PC-9 (cell line): ENCODE measurements around the gene PIK3R1.

Experiments
- CTCF ChIP-seq: fragments of 200-600 bp; sonication (generic); conservative IDR thresholded peaks from 2 replicates; pipeline ENCODE4 v1.6.1; 2017; ENCODE audit warnings: mixed run types, antibody characterized with exemption, mild to moderate bottlenecking, moderate library complexity
- EZH2 ChIP-seq: fragments of 200-600 bp; sonication (generic); IDR thresholded peaks from 2 replicates; pipeline ENCODE4 v1.8.0; 2017; ENCODE audit warnings: antibody characterized with exemption, low read depth

- no peak for TF ChIP-seq CTCF
- TF ChIP-seq EZH2: no peak
Observed at GRCh38 chr5:68332080-68332451, 116.5 kb downstream of the PIK3R1 start.
